SK-N-SH treated with all-trans-retinoic acid at 6 μM for 48 hours (cell line): ENCODE results near the gene CNGA3.

Experiments
- ARNTL ChIP-seq: fragments of 450-650 bp; formaldehyde crosslinking; IDR thresholded peaks from 2 replicates; pipeline ENCODE4 v1.5.0; 2020; ENCODE audit warnings: low read depth, mild to moderate bottlenecking, moderate library complexity, borderline replicate concordance
- POU6F1 ChIP-seq: fragments of 250-450 bp; sonication (Bioruptor Pico); IDR thresholded peaks from 2 replicates; pipeline ENCODE4 v1.8.0; 2021; ENCODE audit warnings: low read depth, mild to moderate bottlenecking, moderate library complexity, borderline replicate concordance
- TSHZ2 ChIP-seq: fragments of 250-450 bp; sonication (Bioruptor Pico); IDR thresholded peaks from 2 replicates; pipeline ENCODE4 v1.5.0; 2020; ENCODE audit warnings: mild to moderate bottlenecking, moderate library complexity

GRCh38 chr2:98378901-98379300, 32.6 kb downstream of the CNGA3 start:
- no peak for TF ChIP-seq POU6F1 (CRISPR knock-in tag)
- TF ChIP-seq TSHZ2 (CRISPR knock-in tag), result no peak
- TF ChIP-seq ARNTL (CRISPR knock-in tag), result no peak
